GM23338 (cell line): ENCODE results near the gene ERCC1. TPM values are rescaled to one million over a fixed set of nuclear protein-coding genes. Genes with fewer than 3 reads are reported as not detected.

Source experiments
- ATAC-seq: fragments of 200-7000 bp; cut with Tn5 transposase; 3 replicates; pipeline ENCODE4 v1.9.1; 2020
- DNase-seq: peaks from one replicate; pipeline ENCODE4 v3.0.0-alpha.2; 2015; ENCODE audit warnings: low spot score
- H2AFZ ChIP-seq: fragments of 200-600 bp; sonication (generic); 2 replicates; pipeline ENCODE4 v1.8.0; 2016; ENCODE audit warnings: antibody characterized with exemption, mild to moderate bottlenecking, moderate library complexity
- H3F3A ChIP-seq: fragments of 200-600 bp; sonication (generic); replicated peaks from 2 replicates; pipeline ENCODE4 v1.8.0; 2017; ENCODE audit warnings: antibody characterized with exemption, mixed run types, low read depth
- H3K27ac ChIP-seq: fragments of 200-600 bp; sonication (generic); 2 replicates; pipeline ENCODE4 v1.6.1; 2016; ENCODE audit warnings: low read depth
- H3K27me3 ChIP-seq: fragments of 200-600 bp; sonication (generic); 2 replicates; pipeline ENCODE4 v1.8.0; 2016; ENCODE audit warnings: mild to moderate bottlenecking, mixed run types, moderate library complexity; ENCODE audit not compliant: insufficient read depth
- H3K36me3 ChIP-seq: fragments of 200-600 bp; sonication (generic); 2 replicates; pipeline ENCODE4 v1.8.0; 2016; ENCODE audit warnings: mild to moderate bottlenecking; ENCODE audit not compliant: insufficient read depth
- H3K4me1 ChIP-seq: fragments of 200-600 bp; sonication (generic); 2 replicates; pipeline ENCODE4 v1.8.0; 2016; ENCODE audit warnings: mild to moderate bottlenecking, moderate library complexity; ENCODE audit not compliant: insufficient read depth
- H3K4me2 ChIP-seq: fragments of 200-600 bp; sonication (generic); 2 replicates; pipeline ENCODE4 v1.7.1; 2017; ENCODE audit warnings: mixed run types
- H3K4me3 ChIP-seq: fragments of 200-600 bp; sonication (generic); 2 replicates; pipeline ENCODE4 v1.6.1; 2016; ENCODE audit warnings: mixed run types
- H3K79me2 ChIP-seq: fragments of 200-600 bp; sonication (generic); replicated peaks from 2 replicates; pipeline ENCODE4 v1.8.0; 2017; ENCODE audit warnings: mild to moderate bottlenecking; ENCODE audit not compliant: insufficient read depth
- H3K9me2 ChIP-seq: fragments of 200-600 bp; sonication (generic); 2 replicates; pipeline ENCODE4 v1.8.0; 2017; ENCODE audit not compliant: insufficient read depth
- H4K20me1 ChIP-seq: fragments of 200-600 bp; sonication (generic); replicated peaks from 2 replicates; pipeline ENCODE4 v1.8.0; 2017; ENCODE audit warnings: mild to moderate bottlenecking; ENCODE audit not compliant: insufficient read depth
- H3K27ac Mint-ChIP-seq: 2 replicates; pipeline ENCODE4 v1.8.0; 2020; ENCODE audit warnings: inconsistent platforms, mild to moderate bottlenecking, moderate library complexity, mixed read lengths
- H3K27me3 Mint-ChIP-seq: 3 replicates; pipeline ENCODE4 v1.8.0; 2022; ENCODE audit warnings: low read depth, mild to moderate bottlenecking, moderate library complexity, mixed read lengths, inconsistent platforms; ENCODE audit not compliant: insufficient read depth, poor library complexity
- H3K36me3 Mint-ChIP-seq: 3 replicates; pipeline ENCODE4 v1.8.0; 2021; ENCODE audit warnings: low read depth, mild to moderate bottlenecking, inconsistent platforms, moderate library complexity, mixed read lengths
- H3K4me1 Mint-ChIP-seq: 3 replicates; pipeline ENCODE4 v1.8.0; 2020; ENCODE audit warnings: mild to moderate bottlenecking, inconsistent platforms, mixed read lengths
- H3K4me3 Mint-ChIP-seq: 3 replicates; pipeline ENCODE4 v1.8.0; 2021; ENCODE audit warnings: moderate library complexity, mild to moderate bottlenecking, inconsistent platforms, mixed read lengths
- H3K9me3 Mint-ChIP-seq: 3 replicates; pipeline ENCODE4 v1.8.0; 2020; ENCODE audit warnings: moderate library complexity, mild to moderate bottlenecking, inconsistent platforms, mixed read lengths
- EZH2phosphoT487 ChIP-seq: fragments of 200-600 bp; sonication (generic); IDR thresholded peaks from one replicate; pipeline ENCODE4 v1.8.1; 2018; ENCODE audit warnings: antibody characterized with exemption; ENCODE audit not compliant: unreplicated experiment
- polyA plus RNA-seq: library from polyadenylated mRNA; unstranded; fragments of >200 nt; fragmentation: Nextera tagmentation; extraction: Ambion mirVana; gene quantifications from 2 replicates; pipeline ENCODE4 v1.2.1, GENCODE V29; 2016
- total RNA-seq: library from RNA; depleted of rRNA; stranded (reverse); fragments of >200 nt; shearing (Covaris generic); gene quantifications from 2 replicates; pipeline ENCODE4 v1.2.3, GENCODE V29; 2014
- TF ChIP-seq, protein P1 (sequence below): IDR thresholded peaks from 2 replicates; pipeline ENCODE4 v1.6.1; 2016; ENCODE audit warnings: antibody characterized with exemption
- TF ChIP-seq, protein P2 (sequence below), 2 experiments: fragments of 200-600 bp in 1 of 2; sonication (generic) in 1 of 2; conservative IDR thresholded peaks; 2 replicates each; pipeline versions ENCODE4 v1.5.1 to v1.6.1; 2016 to 2017; ENCODE audit warnings: antibody characterized with exemption in 2 of 2, low read depth in 2 of 2, mild to moderate bottlenecking in 2 of 2, moderate library complexity in 1 of 2
- TF ChIP-seq, protein P3 (sequence below): fragments of 250-450 bp; sonication (Bioruptor Pico); IDR thresholded peaks from 2 replicates; pipeline ENCODE4 v1.5.0; 2020; ENCODE audit warnings: mild to moderate bottlenecking, moderate library complexity

The ERCC1 gene
- total and polyA plus RNA-seq, 2 experiments from 2014 or later, result 39.0 to 52.3 TPM

DNA sequence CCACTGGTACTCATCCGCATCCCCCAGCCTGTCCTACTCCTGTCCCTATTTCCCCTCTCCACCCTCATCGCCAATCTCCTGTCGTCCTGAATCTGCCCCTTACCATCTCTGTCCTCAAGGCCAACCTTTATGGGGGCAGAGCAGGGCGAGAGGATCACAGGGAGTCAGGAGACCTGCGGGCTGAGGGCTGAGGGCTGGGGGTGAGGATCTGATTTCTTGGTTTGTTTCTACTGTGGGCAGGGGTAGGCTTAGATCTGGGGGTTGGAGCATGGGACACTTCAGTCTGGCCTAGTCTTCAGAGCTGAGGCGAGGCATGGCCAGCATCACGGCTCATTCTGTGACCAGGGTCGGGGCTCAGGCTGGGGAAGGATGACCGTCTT lies 16.5 kb upstream of the ERCC1 start (continued):
- TF ChIP-seq, protein P1, sequence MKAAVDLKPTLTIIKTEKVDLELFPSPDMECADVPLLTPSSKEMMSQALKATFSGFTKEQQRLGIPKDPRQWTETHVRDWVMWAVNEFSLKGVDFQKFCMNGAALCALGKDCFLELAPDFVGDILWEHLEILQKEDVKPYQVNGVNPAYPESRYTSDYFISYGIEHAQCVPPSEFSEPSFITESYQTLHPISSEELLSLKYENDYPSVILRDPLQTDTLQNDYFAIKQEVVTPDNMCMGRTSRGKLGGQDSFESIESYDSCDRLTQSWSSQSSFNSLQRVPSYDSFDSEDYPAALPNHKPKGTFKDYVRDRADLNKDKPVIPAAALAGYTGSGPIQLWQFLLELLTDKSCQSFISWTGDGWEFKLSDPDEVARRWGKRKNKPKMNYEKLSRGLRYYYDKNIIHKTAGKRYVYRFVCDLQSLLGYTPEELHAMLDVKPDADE, result no peak

DNA sequence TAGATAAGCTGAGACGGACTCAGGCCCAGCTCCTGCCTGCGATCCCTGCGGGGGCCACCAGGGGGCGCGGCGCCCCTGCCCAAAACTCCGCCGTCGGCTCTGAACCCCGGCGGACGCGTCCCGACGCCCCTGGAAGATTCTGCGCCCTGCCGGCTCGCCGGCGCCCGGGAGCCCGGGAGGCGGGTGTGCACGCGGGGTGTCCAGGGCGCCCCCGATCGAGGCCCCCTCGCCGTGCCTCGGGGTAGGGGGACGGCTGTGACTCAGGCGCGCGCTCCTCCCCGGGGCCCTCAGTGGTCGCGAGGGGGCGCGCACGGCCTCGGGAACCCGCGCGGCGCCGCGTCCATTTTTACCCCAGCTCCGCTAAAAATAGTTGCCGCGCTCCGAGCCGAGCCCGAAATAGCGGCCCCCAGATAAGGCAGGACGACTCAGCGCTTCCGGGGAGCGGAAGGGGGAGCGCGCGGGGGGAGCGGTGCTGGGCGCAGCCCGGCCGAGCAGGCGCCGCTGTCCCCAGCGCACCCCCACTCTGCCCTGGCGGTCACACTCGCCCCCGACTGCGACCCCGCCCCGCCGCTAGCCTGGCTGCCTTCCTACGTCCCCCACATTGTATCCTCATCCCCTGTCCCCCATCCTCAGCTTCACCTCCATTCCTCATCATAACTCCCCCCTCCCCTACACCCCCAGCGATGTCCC lies 16.0 kb upstream of the ERCC1 start:
- peaks cover 20% of the 10 kb centered on the region for H3K27me3 Mint-ChIP-seq
- peak overlapping the region; percentile 84 for H3K4me2 ChIP-seq
- H2AFZ ChIP-seq, result peak overlapping the region; percentile 96
- H3K4me3 Mint-ChIP-seq, result peak overlapping the region; percentile 69
- no peaks in the 10 kb centered on the region for H4K20me1 ChIP-seq
- peaks cover 19% of the 10 kb centered on the region for H3K27me3 ChIP-seq
- peaks cover 18% of the 10 kb centered on the region for H3K4me1 ChIP-seq
- ATAC-seq, result peak; percentile 22
- DNase-seq, result peak; percentile 76
- H3K27ac Mint-ChIP-seq, result no peak overlapping the region
- H3K9me2 ChIP-seq, result no peaks in the 10 kb centered on the region
- H3K36me3 ChIP-seq, result no peaks in the 10 kb centered on the region
- no peak overlapping the region for H3K27ac ChIP-seq
- TF ChIP-seq, protein P2, sequence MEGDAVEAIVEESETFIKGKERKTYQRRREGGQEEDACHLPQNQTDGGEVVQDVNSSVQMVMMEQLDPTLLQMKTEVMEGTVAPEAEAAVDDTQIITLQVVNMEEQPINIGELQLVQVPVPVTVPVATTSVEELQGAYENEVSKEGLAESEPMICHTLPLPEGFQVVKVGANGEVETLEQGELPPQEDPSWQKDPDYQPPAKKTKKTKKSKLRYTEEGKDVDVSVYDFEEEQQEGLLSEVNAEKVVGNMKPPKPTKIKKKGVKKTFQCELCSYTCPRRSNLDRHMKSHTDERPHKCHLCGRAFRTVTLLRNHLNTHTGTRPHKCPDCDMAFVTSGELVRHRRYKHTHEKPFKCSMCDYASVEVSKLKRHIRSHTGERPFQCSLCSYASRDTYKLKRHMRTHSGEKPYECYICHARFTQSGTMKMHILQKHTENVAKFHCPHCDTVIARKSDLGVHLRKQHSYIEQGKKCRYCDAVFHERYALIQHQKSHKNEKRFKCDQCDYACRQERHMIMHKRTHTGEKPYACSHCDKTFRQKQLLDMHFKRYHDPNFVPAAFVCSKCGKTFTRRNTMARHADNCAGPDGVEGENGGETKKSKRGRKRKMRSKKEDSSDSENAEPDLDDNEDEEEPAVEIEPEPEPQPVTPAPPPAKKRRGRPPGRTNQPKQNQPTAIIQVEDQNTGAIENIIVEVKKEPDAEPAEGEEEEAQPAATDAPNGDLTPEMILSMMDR (conservative IDR thresholded peaks at IDR 0.05; ENCODE audit: low read depth in 2 of 2), result peak; percentile 71 to 93
- no peak for TF ChIP-seq EZH2phosphoT487
- no peaks in the 10 kb centered on the region for H3K79me2 ChIP-seq
- H3K4me3 ChIP-seq, result peak overlapping the region; percentile 87
- no peaks in the 10 kb centered on the region for H3K9me3 Mint-ChIP-seq
- H3K36me3 Mint-ChIP-seq, result no peaks in the 10 kb centered on the region; the same call in 2 of the 3 replicates
- H3F3A ChIP-seq, result peaks cover 26% of the 10 kb centered on the region
- peaks cover 26% of the 10 kb centered on the region for H3K4me1 Mint-ChIP-seq

DNA sequence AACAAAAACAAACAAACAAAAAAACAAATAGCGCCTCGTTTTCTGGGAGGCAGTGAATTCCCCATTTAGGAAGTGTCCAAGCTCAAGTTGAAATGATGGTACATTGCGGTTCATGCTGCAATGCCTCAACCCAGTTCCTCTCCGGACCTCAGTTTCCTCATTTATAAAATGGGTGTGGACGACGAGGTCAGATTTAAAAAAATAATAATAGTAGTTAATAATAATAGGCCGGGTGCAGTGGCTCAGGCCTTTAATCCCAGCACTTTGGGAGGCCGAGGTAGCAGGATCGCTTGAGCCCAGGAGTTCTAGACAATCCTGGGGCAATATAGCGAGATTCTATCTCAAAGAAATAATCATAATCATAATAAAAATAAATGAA lies 15.5 kb upstream of the ERCC1 start:
- H3K4me3 Mint-ChIP-seq, result peak overlapping the region; percentile 41; the same call in 2 of the 3 replicates
- Histone ChIP-seq H3K79me2 (no peaks in the 10 kb centered on the region), H3K9me2 (no peaks in the 10 kb centered on the region), H3K4me3 (peak overlapping the region; percentile 87), H4K20me1 (no peaks in the 10 kb centered on the region), H3K27me3 (peaks cover 16% of the 10 kb centered on the region), H3K27ac (no peak overlapping the region), H2AFZ (no peak overlapping the region; the same call in 1 of the 2 replicates), H3F3A (peaks cover 25% of the 10 kb centered on the region), H3K36me3 (no peaks in the 10 kb centered on the region), H3K4me1 (peaks cover 15% of the 10 kb centered on the region), H3K4me2 (peak overlapping the region; percentile 84; the same call in 1 of the 2 replicates)
- no peak overlapping the region for H3K27ac Mint-ChIP-seq
- DNase-seq (no peak), ATAC-seq (no peak)
- TF ChIP-seq, protein P3, sequence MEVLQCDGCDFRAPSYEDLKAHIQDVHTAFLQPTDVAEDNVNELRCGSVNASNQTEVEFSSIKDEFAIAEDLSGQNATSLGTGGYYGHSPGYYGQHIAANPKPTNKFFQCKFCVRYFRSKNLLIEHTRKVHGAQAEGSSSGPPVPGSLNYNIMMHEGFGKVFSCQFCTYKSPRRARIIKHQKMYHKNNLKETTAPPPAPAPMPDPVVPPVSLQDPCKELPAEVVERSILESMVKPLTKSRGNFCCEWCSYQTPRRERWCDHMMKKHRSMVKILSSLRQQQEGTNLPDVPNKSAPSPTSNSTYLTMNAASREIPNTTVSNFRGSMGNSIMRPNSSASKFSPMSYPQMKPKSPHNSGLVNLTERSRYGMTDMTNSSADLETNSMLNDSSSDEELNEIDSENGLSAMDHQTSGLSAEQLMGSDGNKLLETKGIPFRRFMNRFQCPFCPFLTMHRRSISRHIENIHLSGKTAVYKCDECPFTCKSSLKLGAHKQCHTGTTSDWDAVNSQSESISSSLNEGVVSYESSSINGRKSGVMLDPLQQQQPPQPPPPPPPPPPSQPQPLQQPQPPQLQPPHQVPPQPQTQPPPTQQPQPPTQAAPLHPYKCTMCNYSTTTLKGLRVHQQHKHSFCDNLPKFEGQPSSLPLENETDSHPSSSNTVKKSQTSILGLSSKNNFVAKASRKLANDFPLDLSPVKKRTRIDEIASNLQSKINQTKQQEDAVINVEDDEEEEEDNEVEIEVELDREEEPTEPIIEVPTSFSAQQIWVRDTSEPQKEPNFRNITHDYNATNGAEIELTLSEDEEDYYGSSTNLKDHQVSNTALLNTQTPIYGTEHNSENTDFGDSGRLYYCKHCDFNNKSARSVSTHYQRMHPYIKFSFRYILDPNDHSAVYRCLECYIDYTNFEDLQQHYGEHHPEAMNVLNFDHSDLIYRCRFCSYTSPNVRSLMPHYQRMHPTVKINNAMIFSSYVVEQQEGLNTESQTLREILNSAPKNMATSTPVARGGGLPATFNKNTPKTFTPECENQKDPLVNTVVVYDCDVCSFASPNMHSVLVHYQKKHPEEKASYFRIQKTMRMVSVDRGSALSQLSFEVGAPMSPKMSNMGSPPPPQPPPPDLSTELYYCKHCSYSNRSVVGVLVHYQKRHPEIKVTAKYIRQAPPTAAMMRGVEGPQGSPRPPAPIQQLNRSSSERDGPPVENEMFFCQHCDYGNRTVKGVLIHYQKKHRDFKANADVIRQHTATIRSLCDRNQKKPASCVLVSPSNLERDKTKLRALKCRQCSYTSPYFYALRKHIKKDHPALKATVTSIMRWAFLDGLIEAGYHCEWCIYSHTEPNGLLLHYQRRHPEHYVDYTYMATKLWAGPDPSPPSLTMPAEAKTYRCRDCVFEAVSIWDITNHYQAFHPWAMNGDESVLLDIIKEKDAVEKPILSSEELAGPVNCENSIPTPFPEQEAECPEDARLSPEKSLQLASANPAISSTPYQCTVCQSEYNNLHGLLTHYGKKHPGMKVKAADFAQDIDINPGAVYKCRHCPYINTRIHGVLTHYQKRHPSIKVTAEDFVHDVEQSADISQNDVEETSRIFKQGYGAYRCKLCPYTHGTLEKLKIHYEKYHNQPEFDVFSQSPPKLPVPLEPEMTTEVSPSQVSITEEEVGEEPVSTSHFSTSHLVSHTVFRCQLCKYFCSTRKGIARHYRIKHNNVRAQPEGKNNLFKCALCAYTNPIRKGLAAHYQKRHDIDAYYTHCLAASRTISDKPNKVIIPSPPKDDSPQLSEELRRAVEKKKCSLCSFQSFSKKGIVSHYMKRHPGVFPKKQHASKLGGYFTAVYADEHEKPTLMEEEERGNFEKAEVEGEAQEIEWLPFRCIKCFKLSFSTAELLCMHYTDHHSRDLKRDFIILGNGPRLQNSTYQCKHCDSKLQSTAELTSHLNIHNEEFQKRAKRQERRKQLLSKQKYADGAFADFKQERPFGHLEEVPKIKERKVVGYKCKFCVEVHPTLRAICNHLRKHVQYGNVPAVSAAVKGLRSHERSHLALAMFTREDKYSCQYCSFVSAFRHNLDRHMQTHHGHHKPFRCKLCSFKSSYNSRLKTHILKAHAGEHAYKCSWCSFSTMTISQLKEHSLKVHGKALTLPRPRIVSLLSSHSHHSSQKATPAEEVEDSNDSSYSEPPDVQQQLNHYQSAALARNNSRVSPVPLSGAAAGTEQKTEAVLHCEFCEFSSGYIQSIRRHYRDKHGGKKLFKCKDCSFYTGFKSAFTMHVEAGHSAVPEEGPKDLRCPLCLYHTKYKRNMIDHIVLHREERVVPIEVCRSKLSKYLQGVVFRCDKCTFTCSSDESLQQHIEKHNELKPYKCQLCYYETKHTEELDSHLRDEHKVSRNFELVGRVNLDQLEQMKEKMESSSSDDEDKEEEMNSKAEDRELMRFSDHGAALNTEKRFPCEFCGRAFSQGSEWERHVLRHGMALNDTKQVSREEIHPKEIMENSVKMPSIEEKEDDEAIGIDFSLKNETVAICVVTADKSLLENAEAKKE (CRISPR knock-in tag), result no peak
- no peaks in the 10 kb centered on the region for H3K9me3 Mint-ChIP-seq
- peaks cover 22% of the 10 kb centered on the region for H3K4me1 Mint-ChIP-seq
- H3K27me3 Mint-ChIP-seq, result peaks cover 18% of the 10 kb centered on the region
- H3K36me3 Mint-ChIP-seq, result no peaks in the 10 kb centered on the region; the same call in 2 of the 3 replicates
